ENCODE results near the gene POLK.
"Not testable (repeated sequence)": the region's sequence is repeated elsewhere in the genome, so short reads cannot be mapped to it uniquely, and the experiment has no call there.

Gene POLK

GRCh38 chr5:75551471-75551870, 39.8 kb downstream of the POLK start:
- no peak for DNase-seq

GRCh38 chr5:75552764-75553163, 41.1 kb downstream of the POLK start:
- no peak for DNase-seq

GRCh38 chr5:75553358-75553757, 41.7 kb downstream of the POLK start:
- DNase-seq, result no peak

GRCh38 chr5:75558221-75558620, 46.5 kb downstream of the POLK start:
- DNase-seq, result no peak

- DNase-seq, result no peak
Observed at GRCh38 chr5:75558981-75559632, 47.4 kb downstream of the POLK start.

- DNase-seq, result not testable (repeated sequence)
Observed at GRCh38 chr5:75560655-75561054, 49.0 kb downstream of the POLK start.

GRCh38 chr5:75565991-75566709, 54.5 kb downstream of the POLK start:
- DNase-seq, result not testable (repeated sequence)

GRCh38 chr5:75566710-75567309, 55.1 kb downstream of the POLK start:
- no peak for DNase-seq

- no peak for DNase-seq
Observed at GRCh38 chr5:75567710-75568109, 56.0 kb downstream of the POLK start.

- no peak for DNase-seq
Observed at GRCh38 chr5:75568202-75568601, 56.5 kb downstream of the POLK start.

GRCh38 chr5:75571547-75571946, 59.9 kb downstream of the POLK start:
- DNase-seq, result no peak

- no peak for DNase-seq
Observed at GRCh38 chr5:75574791-75575190, 63.1 kb downstream of the POLK start.

GRCh38 chr5:75578280-75578679, 66.6 kb downstream of the POLK start:
- DNase-seq, result not testable (repeated sequence)

- DNase-seq, result no peak
Observed at GRCh38 chr5:75584641-75585040, 73.0 kb downstream of the POLK start.

- DNase-seq, result no peak
Observed at GRCh38 chr5:75588666-75589065, 77.0 kb downstream of the POLK start.

- DNase-seq, result no peak
Observed at GRCh38 chr5:75600535-75600934, 88.8 kb downstream of the POLK start.

- no peak for DNase-seq
Observed at GRCh38 chr5:75601567-75601966, 89.9 kb downstream of the POLK start.

GRCh38 chr5:75601996-75602395, 90.3 kb downstream of the POLK start:
- DNase-seq, result no peak

- no peak for DNase-seq
Observed at GRCh38 chr5:75603371-75603770, 91.7 kb downstream of the POLK start.

- DNase-seq, result no peak
Observed at GRCh38 chr5:75603821-75604220, 92.1 kb downstream of the POLK start.

- not testable (repeated sequence) for DNase-seq
Observed at GRCh38 chr5:75607341-75607740, 95.7 kb downstream of the POLK start.

GRCh38 chr5:75608870-75609269, 97.2 kb downstream of the POLK start:
- no peak for DNase-seq

GRCh38 chr5:75610201-75610600, 98.5 kb downstream of the POLK start:
- DNase-seq, result no peak

- not testable (repeated sequence) for DNase-seq
Observed at GRCh38 chr5:75610859-75611310, 99.2 kb downstream of the POLK start.

All from DMS153 (cell line).